Neural cell (in vitro differentiated cells): ENCODE results near the gene RIBC2.

Experiments
- CTCF ChIP-seq: fragments of 450-650 bp; IDR thresholded peaks from 2 replicates; pipeline ENCODE4 v1.5.1; 2014; ENCODE audit warnings: antibody characterized with exemption, mild to moderate bottlenecking, moderate library complexity; ENCODE audit not compliant: poor library complexity, severe bottlenecking
- EP300 ChIP-seq: fragments of 450-650 bp; conservative IDR thresholded peaks from 2 replicates; pipeline ENCODE4 v1.6.1; 2014; ENCODE audit warnings: antibody characterized with exemption, mild to moderate bottlenecking, moderate library complexity; ENCODE audit not compliant: poor library complexity, severe bottlenecking
- EZH2 ChIP-seq: fragments of 200-600, 300-800 bp; shearing (Covaris generic), sonication (generic); IDR thresholded peaks from 2 replicates; pipeline ENCODE4 v1.6.1; 2014; ENCODE audit warnings: antibody characterized with exemption, low read length, borderline replicate concordance, mild to moderate bottlenecking; ENCODE audit not compliant: insufficient read depth, poor library complexity, severe bottlenecking
- MXI1 ChIP-seq: fragments of 450-650 bp; conservative IDR thresholded peaks from 2 replicates; pipeline ENCODE4 v1.6.1; 2014; ENCODE audit warnings: antibody characterized with exemption, mild to moderate bottlenecking; ENCODE audit not compliant: poor library complexity, severe bottlenecking
- POLR2AphosphoS5 ChIP-seq: IDR thresholded peaks from 2 replicates; pipeline ENCODE4 v1.6.1; 2012
- RAD21 ChIP-seq: fragments of 450-650 bp; conservative IDR thresholded peaks from 2 replicates; pipeline ENCODE4 v1.6.1; 2014; ENCODE audit warnings: antibody characterized with exemption, mild to moderate bottlenecking, moderate library complexity
- REST ChIP-seq: IDR thresholded peaks from 2 replicates; pipeline ENCODE4 v1.6.1; 2012; ENCODE audit warnings: borderline replicate concordance
- SMC3 ChIP-seq: fragments of 450-650 bp; conservative IDR thresholded peaks from 2 replicates; pipeline ENCODE4 v1.6.1; 2014; ENCODE audit warnings: antibody characterized with exemption, mild to moderate bottlenecking, moderate library complexity; ENCODE audit not compliant: poor library complexity
- TAF1 ChIP-seq: IDR thresholded peaks from 2 replicates; pipeline ENCODE4 v1.6.1; 2012; ENCODE audit warnings: low read depth

- TF ChIP-seq CTCF (no peak), EP300 (no peak), EZH2 (no peak), TAF1 (no peak), POLR2AphosphoS5 (no peak), RAD21 (no peak), SMC3 (no peak), REST (no peak), MXI1 (no peak)
These were observed 46.8 kb upstream of the RIBC2 start for GRCh38 chr22:45366713-45367112.
